ENCODE results near the gene TRAPPC2.

TRAPPC2 gene

DNA sequence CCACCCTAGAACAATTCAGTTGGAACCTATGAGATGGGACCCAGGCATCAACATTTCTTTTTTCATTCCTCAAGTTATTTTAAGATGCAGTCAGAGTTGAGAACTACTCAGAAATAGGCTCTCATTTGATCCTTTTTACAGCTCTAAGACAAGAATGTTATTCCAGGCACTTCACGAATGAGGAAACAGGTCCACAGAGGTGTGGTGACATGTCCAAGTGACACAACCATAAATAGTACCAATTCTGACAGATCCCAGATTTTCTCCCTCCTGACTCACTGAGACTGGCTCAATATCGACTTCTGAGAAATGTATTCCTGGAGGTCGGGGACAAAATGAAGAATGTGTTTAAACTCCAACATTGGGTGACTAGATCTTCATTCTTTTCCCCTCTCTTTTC, 70.4 kb downstream of the TRAPPC2 start:
- Histone ChIP-seq H3K36me3 (ENCODE audit: insufficient read depth, low read length) (peaks cover 5% of the 10 kb centered on the region; the same call in 1 of the 2 replicates), H3K4me2 (ENCODE audit: low read depth, low read length, poor library complexity, severe bottlenecking) (no peak overlapping the region), H3K9me2 (replicated peaks; ENCODE audit: low read depth, low read length) (no peaks in the 10 kb centered on the region), H4K20me1 (ENCODE audit: insufficient read depth, low read length, poor library complexity, severe bottlenecking) (no peaks in the 10 kb centered on the region), H3K4me1 (ENCODE audit: insufficient read depth, low read length, poor library complexity, severe bottlenecking) (peaks cover 2% of the 10 kb centered on the region), H3K4me3 (ENCODE audit: low read length, poor library complexity, severe bottlenecking) (no peak overlapping the region), H3K9me3 (ENCODE audit: insufficient read depth, low read depth, low read length) (no peaks in the 10 kb centered on the region), H3K79me2 (ENCODE audit: insufficient read depth, low read length) (no peaks in the 10 kb centered on the region), H3K9ac (ENCODE audit: low read depth, low read length, poor library complexity, severe bottlenecking) (no peak overlapping the region), H3K27me3 (ENCODE audit: insufficient read depth, low read length, poor library complexity, severe bottlenecking) (no peaks in the 10 kb centered on the region), H2AFZ (ENCODE audit: low read length) (no peak overlapping the region), H3F3A (ENCODE audit: low read depth) (no peaks in the 10 kb centered on the region)
- TF ChIP-seq, protein P1, sequence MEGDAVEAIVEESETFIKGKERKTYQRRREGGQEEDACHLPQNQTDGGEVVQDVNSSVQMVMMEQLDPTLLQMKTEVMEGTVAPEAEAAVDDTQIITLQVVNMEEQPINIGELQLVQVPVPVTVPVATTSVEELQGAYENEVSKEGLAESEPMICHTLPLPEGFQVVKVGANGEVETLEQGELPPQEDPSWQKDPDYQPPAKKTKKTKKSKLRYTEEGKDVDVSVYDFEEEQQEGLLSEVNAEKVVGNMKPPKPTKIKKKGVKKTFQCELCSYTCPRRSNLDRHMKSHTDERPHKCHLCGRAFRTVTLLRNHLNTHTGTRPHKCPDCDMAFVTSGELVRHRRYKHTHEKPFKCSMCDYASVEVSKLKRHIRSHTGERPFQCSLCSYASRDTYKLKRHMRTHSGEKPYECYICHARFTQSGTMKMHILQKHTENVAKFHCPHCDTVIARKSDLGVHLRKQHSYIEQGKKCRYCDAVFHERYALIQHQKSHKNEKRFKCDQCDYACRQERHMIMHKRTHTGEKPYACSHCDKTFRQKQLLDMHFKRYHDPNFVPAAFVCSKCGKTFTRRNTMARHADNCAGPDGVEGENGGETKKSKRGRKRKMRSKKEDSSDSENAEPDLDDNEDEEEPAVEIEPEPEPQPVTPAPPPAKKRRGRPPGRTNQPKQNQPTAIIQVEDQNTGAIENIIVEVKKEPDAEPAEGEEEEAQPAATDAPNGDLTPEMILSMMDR (conservative IDR thresholded peaks at IDR 0.05; ENCODE audit: low read length) = no peak
- no peak for TF ChIP-seq EZH2phosphoT487 (IDR thresholded peaks at IDR 0.05; ENCODE audit: borderline replicate concordance)

DNA sequence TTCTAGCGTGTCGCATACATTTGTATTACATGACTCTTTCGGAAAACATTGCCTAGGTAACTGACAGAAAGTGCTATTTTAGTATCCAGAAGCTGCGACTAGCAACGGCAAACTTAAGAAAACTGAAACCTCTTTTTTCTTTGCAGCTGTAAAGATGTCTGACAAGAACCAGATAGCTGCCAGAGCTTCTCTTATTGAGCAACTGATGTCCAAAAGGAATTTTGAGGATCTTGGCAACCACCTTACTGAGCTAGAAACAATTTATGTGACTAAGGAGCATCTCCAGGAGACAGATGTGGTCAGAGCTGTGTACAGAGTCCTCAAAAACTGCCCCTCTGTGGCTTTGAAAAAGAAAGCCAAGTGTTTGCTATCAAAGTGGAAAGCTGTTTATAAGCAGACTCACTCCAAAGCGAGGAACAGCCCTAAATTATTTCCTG, 72.0 kb downstream of the TRAPPC2 start:
- H3K4me2 ChIP-seq (ENCODE audit: low read depth, low read length, poor library complexity, severe bottlenecking) = no peak overlapping the region
- no peaks in the 10 kb centered on the region for H3K9me3 ChIP-seq (ENCODE audit: insufficient read depth, low read depth, low read length)
- H3K9ac ChIP-seq (ENCODE audit: low read depth, low read length, poor library complexity, severe bottlenecking) = no peak overlapping the region
- H3K4me1 ChIP-seq (ENCODE audit: insufficient read depth, low read length, poor library complexity, severe bottlenecking) = peaks cover 5% of the 10 kb centered on the region
- H4K20me1 ChIP-seq (ENCODE audit: insufficient read depth, low read length, poor library complexity, severe bottlenecking) = no peaks in the 10 kb centered on the region
- TF ChIP-seq, protein P1 (conservative IDR thresholded peaks at IDR 0.05; ENCODE audit: low read length) = no peak
- no peak for TF ChIP-seq EZH2phosphoT487 (IDR thresholded peaks at IDR 0.05; ENCODE audit: borderline replicate concordance)
- no peaks in the 10 kb centered on the region for H3K79me2 ChIP-seq (ENCODE audit: insufficient read depth, low read length)
- peaks cover 5% of the 10 kb centered on the region; the same call in 1 of the 2 replicates for H3K36me3 ChIP-seq (ENCODE audit: insufficient read depth, low read length)
- no peaks in the 10 kb centered on the region for H3K27me3 ChIP-seq (ENCODE audit: insufficient read depth, low read length, poor library complexity, severe bottlenecking)
- H2AFZ ChIP-seq (ENCODE audit: low read length) = no peak overlapping the region
- H3K9me2 ChIP-seq (replicated peaks; ENCODE audit: low read depth, low read length) = no peaks in the 10 kb centered on the region
- H3F3A ChIP-seq (ENCODE audit: low read depth) = no peaks in the 10 kb centered on the region
- no peak overlapping the region for H3K4me3 ChIP-seq (ENCODE audit: low read length, poor library complexity, severe bottlenecking)
